HepG2 (cell line): Measurements from ENCODE around the gene DYNC2LI1. TPM values are rescaled to one million over a fixed set of nuclear protein-coding genes. Genes with fewer than 3 reads are reported as not detected.

Source experiments
- ATAC-seq: fragments of 200-7000 bp; cut with Tn5 transposase; 3 replicates; pipeline ENCODE4 v1.9.1; 2020; ENCODE audit warnings: mild to moderate bottlenecking, moderate library complexity
- BruUV-seq: library from RNA; stranded (reverse); fragments of 400-500 nt; replicated peaks from 2 replicates; lab custom pipeline; 2021; lab: Mats Ljungman, UMichigan
- CTCF ChIA-PET: fragments of 300-600 bp; formaldehyde crosslinking; extraction: SDS; loops from one replicate; lab custom pipeline; 2021; ENCODE audit warnings: low total read pairs, inconsistent platforms, low intra/inter-chr PET ratio; lab: Yijun Ruan, JAX
- POLR2A ChIA-PET: fragments of 350-600 bp; sonication (Branson Sonifier 250); formaldehyde crosslinking; loops from one replicate; lab custom pipeline; 2020; ENCODE audit warnings: antibody characterized with exemption, inconsistent platforms; lab: Yijun Ruan, JAX
- DNase-seq: peaks from one replicate; pipeline ENCODE4 v3.0.0-alpha.2; 2015; ENCODE audit warnings: low spot score
- FAIRE-seq: peaks from 3 replicates; lab custom pipeline; 2011; peaks lifted over from hg19 to GRCh38; lab: Jason Lieb, UNC
- H2AFZ ChIP-seq: one replicate; pipeline ENCODE4 v1.6.1; 2011; ENCODE audit warnings: low read length, inconsistent platforms
- H3K27ac ChIP-seq: fragments of 300-600 bp; 3 replicates; pipeline ENCODE4 v1.8.0; 2011; ENCODE audit warnings: mixed run types, mild to moderate bottlenecking, mixed read lengths, low read length, inconsistent platforms; ENCODE audit not compliant: insufficient read depth; ENCODE audit errors: extremely low read length
- H3K27me3 ChIP-seq, 2 experiments: fragments of 200-600 bp in 1 of 2; 2 replicates in 1 of 2; 3 replicates in 1 of 2; pipeline versions ENCODE4 v1.6.0 to v1.8.0; 2011; ENCODE audit warnings: low read length in 2 of 2, mild to moderate bottlenecking in 2 of 2, moderate library complexity in 2 of 2, inconsistent platforms in 1 of 2; ENCODE audit not compliant: insufficient read depth in 2 of 2, control insufficient read depth in 1 of 2
- H3K36me3 ChIP-seq, 2 experiments: fragments of 200-600 bp in 1 of 2; replicated peaks in 1 of 2; 2 replicates in 1 of 2; 3 replicates in 1 of 2; pipeline versions ENCODE4 v1.5.1 to v1.8.0; 2011; ENCODE audit warnings: low read length in 2 of 2, inconsistent platforms in 1 of 2; ENCODE audit not compliant: insufficient read depth in 2 of 2, control insufficient read depth in 1 of 2
- H3K4me1 ChIP-seq: 2 replicates; pipeline ENCODE4 v1.5.1; 2012; ENCODE audit warnings: low read length, inconsistent platforms; ENCODE audit not compliant: insufficient read depth
- H3K4me2 ChIP-seq: 2 replicates; pipeline ENCODE4 v1.6.0; 2011; ENCODE audit warnings: low read depth, low read length, inconsistent platforms
- H3K4me3 ChIP-seq, 3 experiments: fragments of 200-600 bp in 1 of 3; sonication (generic), shearing (Covaris generic) in 1 of 3; replicated peaks in 1 of 3; 2 replicates each; pipeline ENCODE4 v1.5.1; 2011 to 2016; ENCODE audit warnings: low read length in 3 of 3, inconsistent platforms in 2 of 3, low read depth in 2 of 3, mild to moderate bottlenecking in 2 of 3, control low read depth in 1 of 3, mixed read lengths in 1 of 3; ENCODE audit not compliant: insufficient read depth in 1 of 3
- H3K79me2 ChIP-seq: one replicate; pipeline ENCODE4 v1.6.1; 2011; ENCODE audit warnings: low read length, inconsistent platforms; ENCODE audit not compliant: insufficient read depth
- H3K9ac ChIP-seq: 2 replicates; pipeline ENCODE4 v1.6.0; 2011; ENCODE audit warnings: mild to moderate bottlenecking, low read depth, low read length, inconsistent platforms; ENCODE audit not compliant: insufficient read depth
- H3K9me3 ChIP-seq: 2 replicates; pipeline ENCODE4 v1.5.1; 2012; ENCODE audit warnings: mild to moderate bottlenecking, low read length
- H4K20me1 ChIP-seq: 2 replicates; pipeline ENCODE4 v1.6.0; 2011; ENCODE audit warnings: inconsistent platforms, mild to moderate bottlenecking, low read length, moderate library complexity; ENCODE audit not compliant: insufficient read depth
- ARID4A ChIP-seq: sonication (generic); formaldehyde crosslinking; IDR thresholded peaks from 2 replicates; pipeline ENCODE4 v1.5.0; 2020; ENCODE audit warnings: mild to moderate bottlenecking, missing genetic modification reagents, borderline replicate concordance
- ASH2L ChIP-seq: fragments of 300-600, 200-600 bp; sonication (generic); IDR thresholded peaks from 2 replicates; pipeline ENCODE4 v1.7.0; 2017; ENCODE audit warnings: low read depth, mild to moderate bottlenecking, moderate library complexity, mixed read lengths, low read length; ENCODE audit not compliant: insufficient read length
- HCFC1 ChIP-seq: fragments of 150-350 bp; IDR thresholded peaks from 2 replicates; pipeline ENCODE4 v1.6.1; 2014; ENCODE audit warnings: low read depth, low read length
- HNF4G ChIP-seq, 2 experiments: sonication (generic) in 1 of 2; formaldehyde crosslinking in 1 of 2; IDR thresholded peaks; 2 replicates each; pipeline versions ENCODE4 v1.4.0 to v1.6.1; 2011 to 2020; ENCODE audit warnings: borderline replicate concordance in 2 of 2, low read depth in 2 of 2, mild to moderate bottlenecking in 2 of 2, low read length in 1 of 2, missing genetic modification reagents in 1 of 2, moderate library complexity in 1 of 2
- HNRNPL ChIP-seq: fragments of 200-400 bp; formaldehyde crosslinking; IDR thresholded peaks from 2 replicates; pipeline ENCODE4 v1.6.1; 2017; ENCODE audit warnings: mild to moderate bottlenecking, low read depth, low read length
- LCORL ChIP-seq, 2 experiments: fragments of 450-650 bp in 1 of 2; sonication (generic) in 1 of 2; formaldehyde crosslinking in 1 of 2; IDR thresholded peaks; 2 replicates each; pipeline versions ENCODE4 v1.5.0 to v1.6.1; 2017 to 2020; ENCODE audit warnings: antibody characterized with exemption in 1 of 2, missing genetic modification reagents in 1 of 2
- MBNL3 ChIP-seq: fragments of 250-450 bp; sonication (Bioruptor Pico); conservative IDR thresholded peaks from 2 replicates; pipeline ENCODE4 v1.8.0; 2022; ENCODE audit warnings: mild to moderate bottlenecking, inconsistent platforms
- MTF2 ChIP-seq: sonication (generic); formaldehyde crosslinking; IDR thresholded peaks from 2 replicates; pipeline ENCODE4 v1.5.0; 2020; ENCODE audit warnings: missing genetic modification reagents, borderline replicate concordance
- NRL ChIP-seq: sonication (generic); formaldehyde crosslinking; IDR thresholded peaks from 2 replicates; pipeline ENCODE4 v1.5.0; 2020; ENCODE audit warnings: missing genetic modification reagents, mild to moderate bottlenecking, moderate library complexity, borderline replicate concordance
- RFX5 ChIP-seq: IDR thresholded peaks from 2 replicates; pipeline ENCODE4 v1.6.1; 2011; ENCODE audit warnings: low read depth, low read length, improper control_type of control experiment
- TBX3 ChIP-seq: fragments of 450-650 bp; IDR thresholded peaks from 2 replicates; pipeline ENCODE4 v1.6.1; 2017; ENCODE audit warnings: antibody characterized with exemption, mild to moderate bottlenecking, inconsistent platforms, borderline replicate concordance
- ZNF224 ChIP-seq: sonication (generic); formaldehyde crosslinking; IDR thresholded peaks from 2 replicates; pipeline ENCODE4 v1.5.0; 2020; ENCODE audit warnings: mild to moderate bottlenecking, missing genetic modification reagents
- ZNF530 ChIP-seq: sonication (generic); formaldehyde crosslinking; IDR thresholded peaks from 2 replicates; pipeline ENCODE4 v1.5.0; 2020; ENCODE audit warnings: low read depth, mild to moderate bottlenecking, missing genetic modification reagents
- ZNF652 ChIP-seq: IDR thresholded peaks from 2 replicates; pipeline ENCODE4 v1.6.1; 2016; ENCODE audit warnings: low read depth, borderline replicate concordance
- ZSCAN21 ChIP-seq: sonication (generic); formaldehyde crosslinking; IDR thresholded peaks from 2 replicates; pipeline ENCODE4 v1.8.0; 2022; ENCODE audit warnings: mild to moderate bottlenecking, missing genetic modification reagents, moderate library complexity, borderline replicate concordance
- WGBS: methylation state at CpG from one replicate; pipeline ENCODE4 v1.1.6; 2017; ENCODE audit warnings: low lambda C conversion rate; 5-methylcytosine and 5-hydroxymethylcytosine counted together
- in situ Hi-C: cut with HindIII; loops from 2 replicates; pipeline ENCODE4 v1.10.0; 2017; ENCODE audit warnings: low pct_unique_long_range_greater_than_20kb; ENCODE audit not compliant: extremely low pct_ligation_motif_present
- intact Hi-C: fragments of 100-400 bp; cut with micrococcal nuclease; formaldehyde crosslinking; loops from one replicate; pipeline ENCODE4 v1.10.0; 2022; ENCODE audit not compliant: unreplicated experiment
- polyA plus RNA-seq, 8 experiments: library from polyadenylated mRNA; depleted of rRNA in 3 of 8; stranded (reverse) in 7 of 8; unstranded in 1 of 8; fragments of >200 nt; fragmentation: Illumina TruSeq in 4 of 8; extraction: Trizol in 4 of 8; gene quantifications; 2 replicates each; pipeline versions ENCODE4 v1.2.1 to v1.2.3, GENCODE V29; 2011 to 2016; ENCODE audit warnings: low read depth in 4 of 8, missing spikeins in 1 of 8, mixed read lengths in 1 of 8; ENCODE audit not compliant: insufficient read depth in 1 of 8
- total RNA-seq, 5 experiments: library from RNA; depleted of rRNA; stranded (reverse); fragments of >200 nt; fragmentation: Illumina TruSeq; extraction: Trizol; gene quantifications; 2 replicates each; pipeline ENCODE4 v1.2.3, GENCODE V29; 2016; ENCODE audit warnings: low read depth in 1 of 5

Gene DYNC2LI1
- total and polyA plus RNA-seq, 2 of the 13 experiments (the other 11 are each of a cell fraction or from before 2014, with no cell fraction given): 16.9 to 23.2 TPM

DNA sequence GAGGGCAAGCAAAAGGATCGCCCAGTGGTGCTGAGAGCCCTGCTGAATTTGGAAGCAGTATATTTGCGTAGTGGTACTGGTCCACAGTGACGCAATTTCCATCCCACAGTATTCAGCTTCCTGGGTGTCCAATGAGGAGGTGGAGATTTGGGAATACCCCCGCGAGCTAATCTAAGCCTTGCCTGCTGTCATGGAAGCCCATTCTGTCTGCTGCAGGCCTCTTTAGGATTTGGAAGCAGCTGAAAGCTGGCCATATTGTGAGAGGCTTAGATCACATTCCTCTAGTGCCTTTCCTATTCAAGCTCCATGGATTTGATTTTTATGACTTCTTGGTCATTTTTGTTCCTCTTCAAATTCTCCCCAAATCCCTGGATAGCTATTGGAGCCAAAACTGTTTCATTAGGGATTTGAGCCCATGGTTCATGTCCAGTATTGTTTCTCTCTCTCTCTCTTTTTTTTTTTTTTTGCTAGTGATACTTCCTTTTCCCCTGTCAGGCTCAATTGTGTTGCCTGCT is 22.3 kb upstream of the DYNC2LI1 start:
- ChIA-PET POLR2A (interaction anchor here (1.0 kb wide), 1 partner anchor 13 kb away, joined by 3 read pairs; no protein-coding TSS in a partner anchor), CTCF (no interaction called here)
- no peaks in the 10 kb centered on the region for H3K4me1 ChIP-seq
- intact Hi-C loops: no loop called here
- no peaks in the 10 kb centered on the region for H3K9me3 ChIP-seq
- no peak for ATAC-seq
- H3K9ac ChIP-seq: no peak overlapping the region
- no peaks in the 10 kb centered on the region for H3K27me3 ChIP-seq
- no peak overlapping the region for H3K4me3 ChIP-seq
- FAIRE-seq: no peak
- whole genome bisulfite sequencing: 96% methylated on average over 5 of the region's 5 CpGs
- H2AFZ ChIP-seq: no peak overlapping the region
- TF ChIP-seq LCORL (IDR thresholded peaks at IDR 0.05) (no peak), LCORL (CRISPR knock-in tag; IDR thresholded peaks at IDR 0.05) (no peak), ZNF530 (no peak), ZNF652 (CRISPR knock-in tag) (no peak), NRL (no peak), MBNL3 (no peak), ASH2L (no peak), HNF4G (IDR thresholded peaks at IDR 0.05; ENCODE audit: borderline replicate concordance, low read depth, low read length) (no peak), HNF4G (CRISPR knock-in tag; IDR thresholded peaks at IDR 0.05; ENCODE audit: borderline replicate concordance, low read depth) (no peak), HCFC1 (no peak), HNRNPL (no peak), TBX3 (no peak), ARID4A (CRISPR knock-in tag) (no peak), RFX5 (no peak), ZNF224 (CRISPR knock-in tag) (no peak), MTF2 (CRISPR knock-in tag) (no peak), ZSCAN21 (CRISPR knock-in tag) (no peak)
- no peak overlapping the region for H3K4me2 ChIP-seq
- DNase-seq: no peak
- no peaks in the 10 kb centered on the region for H4K20me1 ChIP-seq
- H3K36me3 ChIP-seq: no peaks in the 10 kb centered on the region
- H3K27ac ChIP-seq: no peak overlapping the region
- BruUV-seq: no TSS peak
- in situ Hi-C loops: no loop called here
- H3K79me2 ChIP-seq: no peaks in the 10 kb centered on the region
